Measurements from ENCODE around the gene PSG5. TPM values are rescaled to one million over a fixed set of nuclear protein-coding genes. Genes with fewer than 3 reads are reported as not detected.

Gene PSG5
- 0.81 TPM in 1 of 2 replicates, not detected in the other for total RNA-seq

DNA sequence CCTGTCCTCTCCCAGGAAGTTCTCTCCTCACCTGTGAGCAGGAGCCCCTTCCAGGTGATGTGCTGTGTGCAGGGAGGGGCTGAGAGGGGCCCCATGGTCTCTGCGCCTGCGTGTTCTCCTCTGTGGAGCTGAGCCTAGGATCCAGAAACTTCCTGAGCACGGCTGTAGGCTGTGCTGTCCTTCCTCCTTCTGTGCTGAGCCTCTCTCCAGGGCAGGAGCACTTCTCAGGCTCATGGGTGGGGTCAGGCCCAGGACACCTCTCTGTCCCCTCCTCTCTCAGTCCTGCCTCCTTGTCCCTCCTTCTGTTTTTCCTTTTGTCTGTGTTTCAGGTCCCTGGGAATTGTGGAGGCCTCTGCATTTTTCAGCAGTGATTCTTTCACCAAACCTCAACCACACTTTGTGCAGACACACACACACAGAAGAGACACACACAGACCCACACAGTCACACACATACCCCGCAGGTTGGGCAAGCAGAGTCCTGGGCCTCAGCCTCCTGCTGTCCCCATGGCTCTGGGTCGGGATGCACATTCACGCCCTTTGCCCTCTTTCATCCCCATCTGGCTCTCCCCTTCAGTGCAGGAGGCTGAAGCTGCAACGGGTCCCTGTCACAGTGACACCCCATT lies at the start of gene PSG5:
Gene PSG5 (minus strand): TSS at position 226 of the 625 bp plus-strand sequence. CDS start 131 bp downstream, at position 95.

DNA sequence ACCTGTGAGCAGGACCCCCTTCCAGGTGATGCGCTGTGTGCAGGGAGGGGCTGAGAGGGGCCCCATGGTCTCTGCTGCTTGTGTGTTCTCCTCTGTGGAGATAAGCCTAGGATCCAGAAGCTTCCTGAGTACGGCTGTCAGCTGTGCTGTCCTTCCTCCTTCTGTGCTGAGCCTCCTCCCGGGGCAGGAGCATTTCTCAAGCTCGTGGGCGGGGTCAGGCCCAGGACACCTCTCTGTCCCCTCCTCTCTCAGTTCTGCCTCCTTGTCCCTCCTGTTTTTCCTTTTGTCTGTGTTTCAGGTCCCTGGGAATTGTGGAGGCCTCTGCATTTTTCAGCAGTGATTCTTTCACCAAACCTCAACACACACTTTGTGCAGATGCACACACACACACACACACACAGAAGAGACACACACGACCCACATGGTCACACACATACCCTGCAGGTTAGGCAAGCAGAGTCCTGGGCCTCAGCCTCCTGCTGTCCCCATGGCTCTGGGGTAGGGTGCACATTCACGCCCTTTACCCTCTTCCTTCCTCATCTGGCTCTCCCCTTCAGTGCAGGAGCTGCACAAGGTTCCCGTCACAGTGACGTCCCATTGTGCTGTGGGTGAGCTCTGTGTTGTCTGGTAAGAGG lies 19.3 kb upstream of the PSG5 start, which contains the start of gene PSG4:
Gene PSG4 (minus strand): TSS at position 168 of the 635 bp plus-strand sequence. CDS start 102 bp downstream, at position 66.

Other genes with a start within 250 kb of the PSG5 start
- not detected in 2 replicates for gene PSG7, start 249.3 kb downstream of the PSG5 start, total RNA-seq
- gene PSG11, start 160.1 kb downstream of the PSG5 start, total RNA-seq: not detected in 2 replicates
- not detected in 2 replicates for gene PSG2, start 103.8 kb downstream of the PSG5 start, total RNA-seq
- gene PSG4, start 19.1 kb upstream of the PSG5 start, total RNA-seq: 0.47 and 1.2 TPM in 2 replicates
- 0.09 TPM in 1 of 2 replicates, not detected in the other for gene PSG9, start 83.0 kb upstream of the PSG5 start, total RNA-seq
- 0.09 and 0.19 TPM in 2 replicates for gene CD177, start 167.2 kb upstream of the PSG5 start, total RNA-seq
- gene TEX101, start 228.4 kb upstream of the PSG5 start, total RNA-seq: not detected in 2 replicates